NK-92 (cell line): ENCODE measurements around the gene SMU1.
"Not testable (repeated sequence)": the region's sequence is repeated elsewhere in the genome, so short reads cannot be mapped to it uniquely, and the experiment has no call there.

Experiments used
- DNase-seq: peaks from one replicate; lab custom pipeline; 2025; ENCODE audit not compliant: unreplicated experiment; lab: John Stamatoyannopoulos, UW

SMU1 gene

GRCh38 chr9:33105959-33106358 lies 29.5 kb upstream of the SMU1 start:
- no peak for DNase-seq

DNA sequence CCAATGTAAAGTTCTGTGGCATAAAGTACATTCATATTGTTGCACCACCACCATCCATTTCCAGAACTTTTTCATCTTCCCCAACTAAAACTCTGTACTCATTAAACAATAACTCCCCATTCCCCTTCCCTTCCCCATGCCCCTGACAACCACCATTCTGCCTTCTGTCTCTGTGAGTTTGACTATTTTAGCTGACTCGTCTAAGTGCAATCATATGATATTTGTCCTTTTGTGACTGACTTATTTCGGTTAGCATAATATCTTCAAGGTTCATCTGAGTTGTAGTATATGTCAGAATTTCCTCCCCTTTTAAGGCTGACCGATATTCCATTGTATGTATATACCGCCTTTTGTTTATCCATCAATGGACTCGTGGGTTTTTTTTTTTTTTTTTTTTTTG lies 29.0 kb upstream of the SMU1 start:
- no peak for DNase-seq

DNA sequence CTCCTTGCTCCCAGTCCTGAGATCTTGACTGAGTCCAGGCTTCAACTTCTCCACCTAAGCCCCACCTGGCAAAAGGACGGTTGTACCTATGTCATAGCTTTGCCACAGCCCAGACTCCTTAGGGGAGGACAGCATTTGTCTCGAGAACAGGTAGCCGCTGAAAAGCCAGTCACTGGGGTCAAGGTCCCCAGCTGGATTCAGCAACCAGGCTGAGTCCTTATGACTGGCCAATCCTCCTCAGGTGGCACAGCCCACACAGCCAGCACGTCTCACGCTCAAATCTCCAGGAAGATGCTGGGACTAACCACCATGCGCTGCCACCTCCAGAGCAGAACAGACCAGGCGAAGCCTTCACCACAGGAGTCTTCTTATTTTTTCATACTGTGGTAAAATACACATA lies 27.9 kb upstream of the SMU1 start:
- no peak for DNase-seq

DNA sequence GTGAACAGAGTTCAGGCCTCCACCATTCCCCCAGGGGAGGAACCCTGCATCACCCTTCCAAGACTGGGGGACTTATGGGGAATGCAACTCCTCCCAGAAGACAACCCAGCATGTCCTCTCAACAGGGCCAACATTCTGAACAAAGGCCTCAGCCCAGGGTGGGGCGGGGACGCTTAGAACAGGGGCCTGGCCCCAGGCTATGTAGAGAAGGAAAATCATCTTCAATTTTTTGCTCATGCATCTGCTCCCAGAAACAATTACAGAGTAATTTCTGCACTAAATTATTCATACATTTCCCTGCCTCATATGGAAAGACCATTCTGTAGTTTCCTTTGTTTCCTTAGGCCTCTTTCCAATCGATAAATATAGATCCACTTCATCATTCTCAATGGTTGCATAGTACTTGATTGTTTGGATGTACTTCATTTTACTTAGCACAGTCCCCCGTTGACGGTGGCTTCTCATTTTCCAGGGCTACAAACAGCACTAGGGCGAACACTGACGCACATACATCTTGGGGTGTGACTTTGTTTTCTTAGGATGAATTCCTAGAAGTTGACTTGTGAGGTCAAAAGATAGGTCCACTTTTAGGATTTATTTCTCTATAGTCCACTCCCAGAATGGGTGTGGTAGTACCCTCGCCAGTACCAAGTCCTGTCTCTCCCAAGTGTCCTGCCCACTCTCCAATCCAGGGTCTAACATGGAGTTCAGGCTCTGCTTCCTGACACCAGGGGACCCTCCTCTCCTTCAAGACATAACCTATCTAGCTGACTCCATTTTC lies 27.2 kb upstream of the SMU1 start:
- no peak for DNase-seq

DNA sequence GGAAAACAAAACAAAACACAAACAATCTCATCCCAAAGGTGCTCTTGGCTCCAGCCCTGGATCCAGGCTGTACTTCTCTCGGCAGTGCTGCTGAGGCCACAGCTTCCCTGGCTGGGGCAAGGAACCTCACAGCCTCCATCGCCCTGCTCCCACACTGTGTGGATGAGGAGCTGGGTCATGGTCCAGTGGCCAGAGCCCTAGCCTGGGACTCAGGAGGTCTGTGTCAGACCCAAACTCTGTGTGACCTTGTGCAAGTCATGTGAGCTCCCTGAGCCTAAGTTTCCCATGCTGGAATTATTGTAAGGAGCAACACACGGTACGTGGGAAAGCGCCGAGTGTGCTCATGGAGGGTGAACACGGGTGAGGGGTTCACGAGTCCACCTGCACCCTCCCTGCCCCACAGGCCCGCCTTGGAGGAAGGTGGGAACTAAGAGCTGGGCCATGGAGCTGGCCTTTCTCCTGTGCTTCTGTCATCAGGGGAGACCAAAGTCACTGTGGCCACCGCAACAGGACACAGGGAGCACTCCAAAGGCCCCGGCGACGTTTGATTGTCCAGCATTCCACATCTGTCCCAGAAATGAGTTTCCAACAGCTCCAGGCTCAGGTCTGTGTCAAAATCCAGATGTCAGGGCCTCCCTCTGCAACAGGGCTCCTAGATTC lies 26.2 kb upstream of the SMU1 start:
- no peak for DNase-seq

DNA sequence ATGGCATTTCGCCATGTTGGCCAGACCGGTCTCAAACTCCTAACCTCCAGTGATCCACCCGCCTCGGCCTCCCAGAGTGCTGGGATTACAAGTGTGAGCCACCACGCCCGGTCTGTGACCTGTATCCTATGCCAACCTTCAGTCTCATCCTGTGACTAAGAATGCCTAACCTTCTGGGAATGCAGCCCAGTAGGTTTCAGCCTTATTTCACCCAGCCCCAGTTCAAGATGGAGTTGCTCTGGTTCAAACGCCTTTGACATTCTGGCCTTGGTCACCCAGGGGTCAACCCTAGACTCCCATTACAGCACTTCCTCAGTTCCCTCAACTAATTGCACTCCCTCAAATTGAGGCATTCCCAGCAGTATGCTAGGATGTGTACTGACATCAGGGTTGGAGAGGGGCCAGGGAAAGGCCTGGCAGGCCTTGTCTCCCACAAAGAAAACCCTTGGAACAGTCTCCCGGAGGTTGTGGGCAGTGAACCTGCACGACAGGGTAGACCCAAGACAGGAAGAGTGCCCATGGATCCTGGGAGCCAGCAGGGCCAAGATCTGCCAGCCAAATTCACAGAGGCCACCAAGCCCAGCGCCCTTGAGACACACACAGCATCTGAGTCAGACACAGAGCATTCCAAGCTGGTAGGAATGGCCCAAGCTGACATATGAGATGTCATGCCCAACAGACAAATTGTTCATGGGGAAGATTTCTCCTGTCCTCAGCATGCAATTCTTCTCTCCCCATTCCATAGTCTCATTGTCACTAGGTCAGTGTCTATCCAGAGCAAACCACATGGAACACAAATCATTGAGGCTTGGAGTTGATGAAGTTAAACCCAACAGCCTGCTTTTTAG lies 24.9 kb upstream of the SMU1 start:
- DNase-seq: no peak

DNA sequence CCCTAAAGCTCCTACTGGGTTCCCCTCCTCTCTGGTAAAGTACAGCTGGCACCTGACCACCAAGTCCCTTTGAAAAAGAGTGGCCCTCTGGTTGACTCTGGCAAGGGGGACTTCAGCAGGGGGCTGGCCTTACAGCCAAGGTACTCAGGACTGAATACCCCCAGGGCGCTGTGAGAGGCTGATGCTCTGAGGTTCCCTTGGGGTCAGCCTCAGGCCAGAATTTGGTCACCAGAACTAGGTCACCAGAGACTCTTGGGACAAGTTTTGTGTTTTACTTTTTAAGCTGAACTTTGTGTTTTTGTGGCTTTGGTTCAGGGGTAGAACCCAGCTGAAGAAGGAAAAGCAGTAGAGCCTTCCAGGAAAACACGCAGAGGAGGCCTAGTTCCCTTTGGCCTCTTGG lies 23.3 kb upstream of the SMU1 start:
- no peak for DNase-seq

- no peak for DNase-seq
These were observed 20.7 kb upstream of the SMU1 start for GRCh38 chr9:33097192-33097591.

DNA sequence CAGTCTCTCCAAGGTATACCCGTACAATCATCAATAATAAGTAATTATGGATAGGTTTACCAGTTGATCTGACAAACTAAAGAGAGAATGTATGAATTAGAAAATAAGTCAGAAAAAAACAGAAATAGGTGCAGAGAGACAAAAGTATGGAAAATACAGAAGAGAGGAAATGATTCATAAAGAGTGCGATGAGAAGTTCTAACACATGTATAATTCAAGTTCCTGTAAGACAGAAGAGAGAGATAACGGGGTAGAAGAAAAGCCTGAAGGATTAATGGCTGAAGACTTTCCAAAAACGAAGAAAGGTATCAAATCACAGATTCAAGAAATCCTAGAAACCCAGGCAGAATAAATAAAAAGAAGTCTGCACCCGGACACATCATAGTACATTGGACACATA lies 16.2 kb upstream of the SMU1 start:
- DNase-seq: no peak

DNA sequence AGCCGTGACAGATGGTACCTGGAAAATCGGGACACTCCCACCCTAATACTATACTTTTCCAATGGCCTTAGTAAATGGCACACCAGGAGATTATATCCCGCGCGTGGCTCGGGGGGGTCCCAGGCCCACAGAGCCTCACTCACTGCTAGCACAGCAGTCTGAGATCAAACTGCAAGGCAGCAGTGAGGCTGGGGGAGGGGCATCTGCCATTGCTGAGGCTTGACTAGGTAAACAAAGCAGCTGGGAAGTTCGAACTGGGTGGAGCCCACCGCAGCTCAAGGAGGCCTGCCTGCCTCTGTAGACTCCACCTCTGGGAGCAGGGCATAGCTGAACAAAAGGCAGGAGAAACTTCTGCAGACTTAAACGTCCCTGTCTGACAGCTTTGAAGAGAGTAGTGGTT lies 9.2 kb upstream of the SMU1 start:
- DNase-seq: not testable (repeated sequence)

DNA sequence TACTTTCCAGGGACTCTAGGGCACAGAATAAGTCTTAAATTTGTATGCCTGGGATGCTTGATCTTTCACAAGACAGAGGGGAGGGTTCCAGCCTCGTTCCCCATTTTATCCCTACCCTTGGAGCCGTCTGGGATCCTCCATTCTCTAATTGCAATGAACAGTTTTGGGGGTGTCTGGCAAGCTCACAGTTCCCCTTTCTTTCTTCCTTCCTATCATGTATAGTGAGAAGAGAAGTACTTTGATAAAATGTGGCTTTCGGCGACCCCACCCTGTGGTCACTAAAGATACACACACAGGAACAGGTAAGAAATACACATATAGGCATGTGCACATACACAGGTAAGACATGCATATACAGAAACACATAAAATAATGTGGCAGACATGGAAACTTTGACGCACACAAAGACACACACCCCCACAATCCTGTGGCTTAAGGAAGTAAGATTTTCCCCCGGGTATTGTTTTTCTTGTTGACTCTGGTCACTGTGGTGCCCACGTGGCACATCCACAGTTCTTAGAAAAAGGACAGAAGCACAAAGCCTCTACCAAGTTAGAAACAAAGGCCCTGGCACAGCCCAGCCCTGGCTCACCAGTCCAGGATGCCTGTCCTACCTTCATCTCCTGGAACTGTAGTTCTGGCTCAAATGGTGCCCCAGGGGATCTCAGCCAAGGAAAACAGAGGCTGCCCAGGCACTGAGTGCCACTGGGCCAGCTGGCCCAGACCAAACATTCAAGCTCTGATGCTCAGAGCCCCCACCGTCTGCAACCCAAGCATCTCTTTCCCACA lies 6.3 kb upstream of the SMU1 start:
- no peak for DNase-seq

DNA sequence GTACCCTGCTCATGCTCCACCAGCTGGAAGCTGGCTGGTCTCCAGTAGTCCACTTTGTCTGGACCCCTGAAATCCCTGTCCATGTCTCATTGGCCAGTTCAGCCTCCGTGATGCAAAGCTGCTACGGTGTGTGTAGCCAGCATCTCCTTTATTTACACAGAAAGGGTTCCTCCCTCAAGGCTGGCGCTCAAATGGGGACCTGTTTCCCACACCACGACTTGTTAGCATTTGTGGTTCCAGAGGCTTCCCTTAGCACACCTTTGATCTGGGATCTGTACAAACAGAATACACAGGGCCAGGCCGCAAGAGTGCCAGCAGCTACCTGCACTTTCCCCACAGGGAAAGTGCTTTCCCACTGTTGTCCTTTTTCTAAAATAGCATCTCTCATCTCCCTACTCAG lies 5.7 kb upstream of the SMU1 start:
- DNase-seq: no peak

DNA sequence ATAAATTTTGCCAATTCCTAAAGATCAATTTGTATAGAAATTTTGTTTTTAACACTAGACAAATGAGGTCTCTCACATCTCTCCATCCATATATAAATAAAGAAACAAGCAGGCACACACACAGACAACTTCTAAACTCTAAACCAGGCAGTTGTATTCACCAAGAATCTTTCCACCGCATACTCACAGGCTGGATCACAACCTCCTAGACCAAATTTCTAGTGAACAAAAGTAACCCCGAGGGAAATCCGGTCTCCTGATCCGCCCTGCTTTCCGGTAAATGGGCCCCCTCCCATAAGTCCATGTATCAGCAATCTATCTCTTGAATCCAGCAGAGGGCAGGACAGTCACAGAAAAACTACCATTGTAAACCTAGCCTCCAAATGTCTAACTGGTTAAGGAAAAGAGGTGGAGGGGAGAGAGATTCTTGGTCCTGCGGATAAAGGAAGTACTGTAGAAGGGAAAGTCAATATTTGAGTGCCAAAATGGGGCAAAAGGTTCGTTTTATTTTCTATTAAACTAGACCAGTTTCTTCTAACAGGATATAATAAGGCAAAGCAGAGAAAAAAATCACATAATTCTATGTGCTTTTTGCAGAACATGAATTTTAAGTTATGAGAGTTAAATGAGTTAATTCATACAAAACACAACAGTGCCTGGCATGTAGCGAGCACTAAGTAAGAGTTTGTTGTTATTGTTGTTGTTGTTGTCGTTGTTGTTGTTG lies 4.8 kb upstream of the SMU1 start:
- no peak for DNase-seq

- no peak for DNase-seq
These were observed 4.1 kb upstream of the SMU1 start for GRCh38 chr9:33080534-33080933.

DNA sequence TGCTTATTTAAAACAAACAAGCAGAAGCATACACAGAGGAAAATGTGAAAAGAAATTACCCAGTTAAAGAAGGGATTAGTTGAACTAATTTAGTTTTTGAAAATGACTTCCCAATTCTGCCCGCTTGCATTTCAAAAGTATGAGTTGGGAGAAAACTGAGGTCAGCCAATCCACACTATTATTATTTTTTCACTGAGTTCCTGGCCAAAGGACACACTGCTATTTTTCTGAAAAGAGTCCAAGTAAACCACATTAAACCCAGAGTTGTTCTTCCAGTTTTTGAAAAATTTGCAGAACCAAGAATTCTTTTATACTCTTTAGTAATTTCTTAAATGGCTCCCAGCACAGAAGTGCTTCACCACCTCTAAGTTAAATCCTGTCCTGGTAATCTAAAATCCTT lies 7.5 kb downstream of the SMU1 start:
- no peak for DNase-seq

GRCh38 chr9:33065157-33066076 lies 11.1 kb downstream of the SMU1 start:
- no peak for DNase-seq

DNA sequence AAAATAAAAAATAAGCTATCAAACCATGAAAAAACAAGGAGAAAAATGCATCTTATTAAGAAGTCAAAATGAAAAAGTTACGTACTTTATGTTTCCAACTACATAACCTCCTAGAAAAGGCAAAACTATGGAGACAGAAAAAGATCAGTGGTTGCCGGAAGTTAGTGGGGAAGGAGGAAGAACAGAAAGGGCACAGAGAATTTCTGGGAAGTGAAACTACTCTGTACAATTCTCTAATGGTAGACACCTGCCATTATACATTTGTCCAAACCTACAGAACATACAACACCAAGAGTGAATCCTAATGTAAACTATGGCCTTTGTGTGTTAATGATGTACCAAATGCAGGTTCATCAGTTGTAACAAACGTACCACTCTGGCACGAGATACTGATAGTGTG lies 25.3 kb downstream of the SMU1 start:
- no peak for DNase-seq

GRCh38 chr9:33049680-33050361 lies 26.7 kb downstream of the SMU1 start:
- DNase-seq: no peak

- DNase-seq: no peak
These were observed 28.4 kb downstream of the SMU1 start for GRCh38 chr9:33048054-33048465.
